Adrenal gland (tissue), 5 donors: ENCODE data around the gene JSRP1.

Experiments used
- POLR2A ChIP-seq, 2 donors: fragments of 450-650 bp; IDR thresholded peaks; one replicate each; pipeline ENCODE4 v1.6.1; 2017; ENCODE audit warnings: antibody characterized with exemption in 2 of 2, mild to moderate bottlenecking in 2 of 2, moderate library complexity in 1 of 2
- TF ChIP-seq, protein P1 (sequence below), 6 experiments: fragments of 450-650 bp in 4 of 6; fragments of 200-600 bp in 2 of 6; sonication (generic) in 1 of 6; IDR thresholded peaks; 1 replicate in 5 of 6; 2 replicates in 1 of 6; pipeline versions ENCODE4 v1.5.1 to v1.8.0; 2016 to 2021; ENCODE audit warnings: antibody characterized with exemption in 6 of 6, mild to moderate bottlenecking in 2 of 6, moderate library complexity in 1 of 6
- donor health status: DM: no; HTN: no; CAD: no.

DNA sequence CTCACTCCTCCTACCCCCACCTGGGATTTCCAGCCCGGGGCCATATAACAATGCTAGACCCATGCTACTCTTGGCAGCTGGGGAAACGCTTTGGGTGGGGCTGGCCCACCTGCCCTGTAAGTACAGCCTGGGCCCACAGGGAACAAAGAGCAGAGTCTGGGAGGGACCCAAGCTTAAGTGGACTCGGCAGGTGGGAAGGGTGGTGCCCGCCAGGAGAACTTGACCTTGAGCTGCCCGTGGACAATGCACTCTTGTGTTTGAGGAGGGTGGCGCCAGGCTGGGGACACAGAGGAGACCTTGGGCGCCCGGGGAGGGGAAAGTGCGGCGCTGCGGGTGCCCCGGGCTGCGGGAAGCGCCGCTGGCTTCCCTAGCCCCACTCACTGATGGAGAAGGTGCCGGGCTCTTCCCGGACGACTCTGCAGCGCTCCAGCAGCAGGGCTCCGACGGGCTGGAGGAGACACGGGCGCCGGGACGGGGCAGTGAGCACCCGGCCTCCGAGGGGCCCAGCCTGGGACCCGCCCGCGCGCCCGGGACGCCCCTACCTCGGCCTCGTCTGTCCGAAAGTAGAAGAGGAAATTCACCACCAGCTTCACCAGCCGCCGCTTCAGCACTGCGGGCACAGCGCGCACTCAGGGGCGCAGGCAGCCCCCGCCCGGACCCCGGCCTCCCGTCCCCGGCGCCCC, 20.7 kb downstream of the JSRP1 start:
- TF ChIP-seq, protein P1, sequence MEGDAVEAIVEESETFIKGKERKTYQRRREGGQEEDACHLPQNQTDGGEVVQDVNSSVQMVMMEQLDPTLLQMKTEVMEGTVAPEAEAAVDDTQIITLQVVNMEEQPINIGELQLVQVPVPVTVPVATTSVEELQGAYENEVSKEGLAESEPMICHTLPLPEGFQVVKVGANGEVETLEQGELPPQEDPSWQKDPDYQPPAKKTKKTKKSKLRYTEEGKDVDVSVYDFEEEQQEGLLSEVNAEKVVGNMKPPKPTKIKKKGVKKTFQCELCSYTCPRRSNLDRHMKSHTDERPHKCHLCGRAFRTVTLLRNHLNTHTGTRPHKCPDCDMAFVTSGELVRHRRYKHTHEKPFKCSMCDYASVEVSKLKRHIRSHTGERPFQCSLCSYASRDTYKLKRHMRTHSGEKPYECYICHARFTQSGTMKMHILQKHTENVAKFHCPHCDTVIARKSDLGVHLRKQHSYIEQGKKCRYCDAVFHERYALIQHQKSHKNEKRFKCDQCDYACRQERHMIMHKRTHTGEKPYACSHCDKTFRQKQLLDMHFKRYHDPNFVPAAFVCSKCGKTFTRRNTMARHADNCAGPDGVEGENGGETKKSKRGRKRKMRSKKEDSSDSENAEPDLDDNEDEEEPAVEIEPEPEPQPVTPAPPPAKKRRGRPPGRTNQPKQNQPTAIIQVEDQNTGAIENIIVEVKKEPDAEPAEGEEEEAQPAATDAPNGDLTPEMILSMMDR (IDR thresholded peaks at IDR 0.05): peak in 1 of 6 experiments; percentile 2
- no peak for TF ChIP-seq POLR2A (IDR thresholded peaks at IDR 0.05)
